HG03442 (cell line): Measurements from ENCODE around the gene MAN1C1.
"Not testable (repeated sequence)": the region's sequence is repeated elsewhere in the genome, so short reads cannot be mapped to it uniquely, and the experiment has no call there.

ENCODE experiments used
- ATAC-seq: cut with Tn5 transposase; IDR thresholded peaks from one replicate; pipeline ENCODE4 v1.9.1; 2021; ENCODE audit warnings: mild to moderate bottlenecking, moderate library complexity; ENCODE audit not compliant: unreplicated experiment

Gene MAN1C1

GRCh38 chr1:25695090-25695770 is 78.6 kb downstream of the MAN1C1 start:
- no peak for ATAC-seq

GRCh38 chr1:25695771-25696311 is 79.2 kb downstream of the MAN1C1 start:
- no peak for ATAC-seq

- ATAC-seq: not testable (repeated sequence)
Measured at GRCh38 chr1:25696643-25697042, 80.1 kb downstream of the MAN1C1 start.

GRCh38 chr1:25697435-25698217 is 81.0 kb downstream of the MAN1C1 start:
- no peak for ATAC-seq

- ATAC-seq: no peak
Measured at GRCh38 chr1:25698252-25698651, 81.7 kb downstream of the MAN1C1 start.

GRCh38 chr1:25699059-25699458 is 82.5 kb downstream of the MAN1C1 start:
- ATAC-seq: not testable (repeated sequence)

- ATAC-seq: no peak
Measured at GRCh38 chr1:25699500-25700143, 83.0 kb downstream of the MAN1C1 start.

GRCh38 chr1:25700144-25700523 is 83.5 kb downstream of the MAN1C1 start:
- ATAC-seq: no peak

- no peak for ATAC-seq
Measured at GRCh38 chr1:25700626-25701025, 84.0 kb downstream of the MAN1C1 start.

GRCh38 chr1:25701030-25701785 is 84.6 kb downstream of the MAN1C1 start:
- no peak for ATAC-seq

GRCh38 chr1:25702101-25702775 is 85.6 kb downstream of the MAN1C1 start:
- ATAC-seq: no peak

GRCh38 chr1:25703041-25703440 is 86.5 kb downstream of the MAN1C1 start:
- ATAC-seq: no peak

GRCh38 chr1:25703671-25704266 is 87.2 kb downstream of the MAN1C1 start:
- no peak for ATAC-seq

GRCh38 chr1:25704267-25704691 is 87.7 kb downstream of the MAN1C1 start:
- no peak for ATAC-seq

GRCh38 chr1:25705699-25706098 is 89.1 kb downstream of the MAN1C1 start:
- ATAC-seq: no peak

- ATAC-seq: no peak
Measured at GRCh38 chr1:25706146-25707089, 89.8 kb downstream of the MAN1C1 start.

GRCh38 chr1:25707280-25708016 is 90.9 kb downstream of the MAN1C1 start:
- ATAC-seq: no peak
